GM12878 (cell line): Measurements from ENCODE around the gene TARS3. TPM values are rescaled to one million over a fixed set of nuclear protein-coding genes. Genes with fewer than 3 reads are reported as not detected.
A peak's percentile ranks its signal among the peaks of the same experiment; 100 is the strongest.

Experiments
- ATAC-seq: fragments of 200-7000 bp; cut with Tn5 transposase; 3 replicates; pipeline ENCODE4 v1.9.1; 2020; ENCODE audit warnings: mild to moderate bottlenecking, moderate library complexity
- BruUV-seq: library from RNA; stranded (reverse); fragments of 400-500 nt; replicated peaks from 2 replicates; lab custom pipeline; 2021; lab: Mats Ljungman, UMichigan
- CTCF ChIA-PET: fragments of 300-600 bp; sonication (Branson Sonifier 250); formaldehyde crosslinking; extraction: SDS; loops from one replicate; lab custom pipeline; 2021; ENCODE audit warnings: inconsistent platforms; lab: Yijun Ruan, JAX
- POLR2A ChIA-PET: fragments of 350-600 bp; formaldehyde crosslinking; extraction: SDS; loops from one replicate; lab custom pipeline; 2021; ENCODE audit warnings: inconsistent platforms; lab: Charles Lee
- RAD21 ChIA-PET: fragments of 300-600 bp; sonication (Branson Sonifier 250); formaldehyde crosslinking; loops from one replicate; lab custom pipeline; 2023; ENCODE audit warnings: antibody characterized with exemption; ENCODE audit not compliant: unreplicated experiment; lab: Charles Lee
- SMC1A ChIA-PET: fragments of 300-600 bp; sonication (Branson Sonifier 250); formaldehyde crosslinking; loops from one replicate; lab custom pipeline; 2023; ENCODE audit not compliant: unreplicated experiment, uncharacterized antibody; lab: Charles Lee
- DNase-seq: peaks from one replicate; pipeline ENCODE4 v3.0.0-alpha.2; 2011; ENCODE audit warnings: low read depth, low spot score
- FAIRE-seq: peaks from 3 replicates; lab custom pipeline; 2011; peaks lifted over from hg19 to GRCh38; lab: Jason Lieb, UNC
- H2AFZ ChIP-seq: 2 replicates; pipeline ENCODE4 v1.6.0; 2011; ENCODE audit warnings: low read depth, low read length, control low read depth; ENCODE audit not compliant: control insufficient read depth
- H3K27ac ChIP-seq: 2 replicates; pipeline ENCODE4 v1.5.1; 2011; ENCODE audit warnings: control low read depth; ENCODE audit not compliant: control insufficient read depth, insufficient read depth
- H3K27me3 ChIP-seq, 2 experiments: replicated peaks in 1 of 2; 2 replicates each; pipeline versions ENCODE4 v1.6.0 to v1.6.1; 2011; ENCODE audit warnings: low read length in 1 of 2; ENCODE audit not compliant: control insufficient read depth in 2 of 2, insufficient read depth in 2 of 2
- H3K36me3 ChIP-seq, 2 experiments: 2 replicates each; pipeline ENCODE4 v1.5.1; 2011; ENCODE audit warnings: low read length in 1 of 2; ENCODE audit not compliant: control insufficient read depth in 2 of 2, insufficient read depth in 2 of 2
- H3K4me1 ChIP-seq: 2 replicates; pipeline ENCODE4 v1.6.1; 2011; ENCODE audit warnings: mild to moderate bottlenecking, low read length, moderate library complexity, mixed read lengths; ENCODE audit not compliant: control insufficient read depth, insufficient read depth
- H3K4me2 ChIP-seq: 2 replicates; pipeline ENCODE4 v1.6.0; 2011; ENCODE audit warnings: control low read depth; ENCODE audit not compliant: control insufficient read depth, insufficient read depth
- H3K4me3 ChIP-seq: fragments of 200-600 bp; sonication (generic); 2 replicates; pipeline ENCODE4 v1.5.1; 2016
- H3K79me2 ChIP-seq: 2 replicates; pipeline ENCODE4 v1.6.0; 2011; ENCODE audit warnings: low read length; ENCODE audit not compliant: control insufficient read depth, insufficient read depth
- H3K9ac ChIP-seq: 2 replicates; pipeline ENCODE4 v1.8.0; 2011; ENCODE audit warnings: low read length, control low read depth, mixed read lengths; ENCODE audit not compliant: control insufficient read depth, insufficient read depth
- H3K9me3 ChIP-seq: replicated peaks from 3 replicates; pipeline ENCODE4 v1.5.1; 2011; ENCODE audit warnings: mild to moderate bottlenecking, low read length; ENCODE audit not compliant: control insufficient read depth, insufficient read depth
- H4K20me1 ChIP-seq: 2 replicates; pipeline ENCODE4 v1.6.0; 2011; ENCODE audit not compliant: control insufficient read depth, insufficient read depth
- PAX5 ChIP-seq: IDR thresholded peaks from 2 replicates; pipeline ENCODE4 v1.6.1; 2011; ENCODE audit warnings: low read depth, low read length, borderline replicate concordance
- SPI1 ChIP-seq: IDR thresholded peaks from 2 replicates; pipeline ENCODE4 v1.6.1; 2011; ENCODE audit warnings: low read depth, mild to moderate bottlenecking, low read length, moderate library complexity, borderline replicate concordance; ENCODE audit not compliant: insufficient read depth
- WGBS: methylation state at CpG from one replicate; pipeline ENCODE4 v1.1.6; 2016; ENCODE audit warnings: low lambda C conversion rate; ENCODE audit not compliant: insufficient replicate concordance, insufficient coverage; ENCODE audit errors: missing lambda C conversion rate; 5-methylcytosine and 5-hydroxymethylcytosine counted together
- in situ Hi-C: fragments of 300-500 bp; cut with MboI; formaldehyde crosslinking; loops from 9 replicates; pipeline ENCODE4 v1.14.3; 2018; ENCODE audit warnings: mixed read lengths
- intact Hi-C: fragments of 100-400 bp; cut with micrococcal nuclease; formaldehyde crosslinking; loops from one replicate; pipeline ENCODE4 v1.14.2; 2022; ENCODE audit not compliant: unreplicated experiment
- polyA plus RNA-seq, 11 experiments: library from polyadenylated mRNA; depleted of rRNA in 4 of 11; unstranded in 6 of 11; stranded (reverse) in 5 of 11; fragments of >200 nt; fragmentation: Nextera tagmentation in 4 of 11; fragmentation: Illumina TruSeq in 1 of 11; extraction: Ambion mirVana in 4 of 11; extraction: Trizol in 1 of 11; gene quantifications; 1 replicate in 1 of 11; 2 replicates in 10 of 11; pipeline versions ENCODE4 v1.2.1 to v1.2.3, GENCODE V29; 2011 to 2016; ENCODE audit warnings: inconsistent platforms in 2 of 11, missing spikeins in 2 of 11, low read depth in 1 of 11
- total RNA-seq, 4 experiments: library from RNA; depleted of rRNA in 3 of 4; stranded (reverse); fragments of >200 nt in 3 of 4; fragmentation: Illumina TruSeq in 1 of 4; extraction: Trizol in 1 of 4; gene quantifications; 2 replicates each; pipeline versions ENCODE4 v1.2.1 to v1.2.3, GENCODE V29; 2013 to 2021
- TF ChIP-seq, protein P1 (sequence below): IDR thresholded peaks from 2 replicates; pipeline ENCODE4 v1.6.1; 2011; ENCODE audit warnings: mild to moderate bottlenecking, low read depth, low read length, moderate library complexity; ENCODE audit not compliant: insufficient replicate concordance
- TF ChIP-seq, protein P2 (sequence below): fragments of 450-650 bp; formaldehyde crosslinking; IDR thresholded peaks from 2 replicates; pipeline ENCODE4 v1.5.0; 2022; ENCODE audit warnings: mild to moderate bottlenecking, missing genetic modification characterization

The TARS3 gene
- total and polyA plus RNA-seq, 10 of the 15 experiments (the other 5 are each of a cell fraction or from before 2014, with no cell fraction given): 1.4 to 7.8 (median 5.3) TPM

DNA sequence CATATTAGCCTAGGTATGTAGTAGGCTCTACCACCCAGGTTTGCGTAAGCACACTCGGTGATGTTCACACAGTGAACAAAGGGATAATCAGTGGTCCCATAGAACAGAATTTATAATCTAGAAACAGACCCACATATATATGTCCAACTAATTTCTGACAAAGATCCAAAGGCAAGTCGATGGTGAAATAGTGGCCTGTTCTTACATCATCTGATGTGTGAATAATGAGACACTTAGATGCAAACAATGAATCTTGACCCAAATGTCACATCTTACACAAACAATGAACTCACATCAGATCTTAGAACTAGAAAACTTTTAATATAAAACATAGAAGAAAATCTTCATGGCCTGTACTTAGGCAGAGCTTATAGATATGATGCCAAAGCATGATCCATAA lies 54.5 kb downstream of the TARS3 start (continued):
- TF ChIP-seq, protein P1, sequence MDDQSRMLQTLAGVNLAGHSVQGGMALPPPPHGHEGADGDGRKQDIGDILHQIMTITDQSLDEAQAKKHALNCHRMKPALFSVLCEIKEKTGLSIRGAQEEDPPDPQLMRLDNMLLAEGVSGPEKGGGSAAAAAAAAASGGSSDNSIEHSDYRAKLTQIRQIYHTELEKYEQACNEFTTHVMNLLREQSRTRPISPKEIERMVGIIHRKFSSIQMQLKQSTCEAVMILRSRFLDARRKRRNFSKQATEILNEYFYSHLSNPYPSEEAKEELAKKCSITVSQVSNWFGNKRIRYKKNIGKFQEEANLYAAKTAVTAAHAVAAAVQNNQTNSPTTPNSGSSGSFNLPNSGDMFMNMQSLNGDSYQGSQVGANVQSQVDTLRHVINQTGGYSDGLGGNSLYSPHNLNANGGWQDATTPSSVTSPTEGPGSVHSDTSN: no peak

DNA sequence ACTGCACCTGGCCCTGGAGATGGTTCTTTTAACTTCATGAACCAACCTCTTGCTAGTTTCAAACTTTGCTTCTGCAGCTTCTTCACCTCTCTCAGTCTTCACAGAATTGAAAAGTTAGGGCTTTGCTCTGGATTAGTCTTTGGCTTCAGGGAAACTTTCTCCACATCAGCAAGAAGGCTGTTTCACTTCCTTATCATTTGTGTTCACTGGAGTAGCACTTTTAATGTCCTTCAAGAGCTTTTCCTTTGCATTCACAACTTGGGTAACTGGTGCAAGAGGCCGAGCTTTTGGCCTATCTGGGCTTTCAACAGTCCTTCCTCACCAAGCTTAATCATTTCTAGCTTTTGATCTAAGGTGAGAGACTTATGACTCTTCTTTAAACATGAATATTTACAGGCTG lies 56.4 kb downstream of the TARS3 start:
- Histone ChIP-seq H4K20me1 (no peaks in the 10 kb centered on the region), H3K79me2 (no peaks in the 10 kb centered on the region), H2AFZ (no peak overlapping the region), H3K4me2 (no peak overlapping the region), H3K27me3 (no peaks in the 10 kb centered on the region), H3K4me1 (no peaks in the 10 kb centered on the region), H3K27ac (no peak overlapping the region), H3K4me3 (no peak overlapping the region), H3K9ac (no peak overlapping the region), H3K9me3 (no peaks in the 10 kb centered on the region), H3K36me3 (peaks cover 0 to 2% of the 10 kb centered on the region in 2 experiments; a peak in 1 of 4 replicates)
- in situ Hi-C loops: no loop called here
- TSS peak; percentile 38 for BruUV-seq
- ChIA-PET SMC1A (interaction anchor here (1.5 to 2.5 kb wide), 2 partner anchors 11 to 15 kb away, joined by 5 to 7 read pairs; no protein-coding TSS in a partner anchor), RAD21 (no interaction called here), CTCF (interaction anchor here (1.2 to 1.4 kb wide), 3 partner anchors 9 to 26 kb away, joined by 3 to 5 read pairs (median 4); no protein-coding TSS in a partner anchor), POLR2A (no interaction called here)
- intact Hi-C loops: no loop called here
- DNase-seq (no peak), ATAC-seq (no peak), FAIRE-seq (no peak)
- no peak for TF ChIP-seq PAX5
- 0 out of 2 replicates have a peak, but pooled peaks have one; percentile 8 for TF ChIP-seq SPI1
- TF ChIP-seq, protein P2, sequence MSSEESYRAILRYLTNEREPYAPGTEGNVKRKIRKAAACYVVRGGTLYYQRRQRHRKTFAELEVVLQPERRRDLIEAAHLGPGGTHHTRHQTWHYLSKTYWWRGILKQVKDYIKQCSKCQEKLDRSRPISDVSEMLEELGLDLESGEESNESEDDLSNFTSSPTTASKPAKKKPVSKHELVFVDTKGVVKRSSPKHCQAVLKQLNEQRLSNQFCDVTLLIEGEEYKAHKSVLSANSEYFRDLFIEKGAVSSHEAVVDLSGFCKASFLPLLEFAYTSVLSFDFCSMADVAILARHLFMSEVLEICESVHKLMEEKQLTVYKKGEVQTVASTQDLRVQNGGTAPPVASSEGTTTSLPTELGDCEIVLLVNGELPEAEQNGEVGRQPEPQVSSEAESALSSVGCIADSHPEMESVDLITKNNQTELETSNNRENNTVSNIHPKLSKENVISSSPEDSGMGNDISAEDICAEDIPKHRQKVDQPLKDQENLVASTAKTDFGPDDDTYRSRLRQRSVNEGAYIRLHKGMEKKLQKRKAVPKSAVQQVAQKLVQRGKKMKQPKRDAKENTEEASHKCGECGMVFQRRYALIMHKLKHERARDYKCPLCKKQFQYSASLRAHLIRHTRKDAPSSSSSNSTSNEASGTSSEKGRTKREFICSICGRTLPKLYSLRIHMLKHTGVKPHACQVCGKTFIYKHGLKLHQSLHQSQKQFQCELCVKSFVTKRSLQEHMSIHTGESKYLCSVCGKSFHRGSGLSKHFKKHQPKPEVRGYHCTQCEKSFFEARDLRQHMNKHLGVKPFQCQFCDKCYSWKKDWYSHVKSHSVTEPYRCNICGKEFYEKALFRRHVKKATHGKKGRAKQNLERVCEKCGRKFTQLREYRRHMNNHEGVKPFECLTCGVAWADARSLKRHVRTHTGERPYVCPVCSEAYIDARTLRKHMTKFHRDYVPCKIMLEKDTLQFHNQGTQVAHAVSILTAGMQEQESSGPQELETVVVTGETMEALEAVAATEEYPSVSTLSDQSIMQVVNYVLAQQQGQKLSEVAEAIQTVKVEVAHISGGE (CRISPR knock-in tag): no peak
- WGBS: 74% methylated on average over 1 of the region's 1 CpG
